SKM-1 (cell line): ENCODE data around the gene ATF7.
"Not testable (repeated sequence)": the region's sequence is repeated elsewhere in the genome, so short reads cannot be mapped to it uniquely, and the experiment has no call there.

ENCODE experiments used
- DNase-seq: peaks from one replicate; lab custom pipeline; 2025; ENCODE audit not compliant: unreplicated experiment; lab: John Stamatoyannopoulos, UW

The ATF7 gene

DNA sequence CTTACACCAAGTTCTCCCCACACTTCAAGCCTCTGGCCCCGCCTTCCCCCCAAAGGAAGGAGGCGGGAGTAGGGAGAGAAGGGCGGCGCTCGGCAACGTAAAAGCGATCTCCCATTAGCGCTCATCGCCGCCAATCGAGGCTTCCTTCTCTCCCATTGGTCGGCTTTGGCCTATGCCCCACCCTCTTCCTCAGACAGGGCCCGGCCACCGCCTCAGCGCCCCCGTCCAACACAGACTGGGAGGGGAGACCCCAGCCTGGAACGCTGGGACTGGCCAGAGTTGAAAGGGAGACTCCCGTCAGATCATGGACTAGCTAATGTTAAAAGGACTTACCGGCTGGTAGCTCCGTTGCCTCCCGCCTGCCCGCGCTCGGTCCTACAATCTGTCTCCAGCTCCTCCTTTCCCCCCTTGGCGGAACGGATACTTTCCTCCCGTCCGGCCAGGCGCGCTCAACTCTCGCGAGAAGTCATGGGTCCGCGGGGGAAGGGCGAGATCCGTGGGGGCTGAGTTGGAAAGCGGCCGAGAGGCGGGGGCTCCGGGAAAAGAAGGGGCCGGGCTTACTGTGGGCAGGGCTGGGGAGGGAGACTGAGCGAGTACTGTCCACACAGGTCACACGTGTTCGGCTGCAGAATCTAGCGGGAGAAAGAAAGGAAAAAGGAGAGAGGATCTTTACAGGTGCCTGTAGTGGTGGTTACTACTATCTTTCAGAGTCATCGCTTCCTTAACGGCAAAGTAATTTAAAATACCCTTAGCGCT, at the start of gene ATF7:
Gene ATF7, minus strand, starts transcription at position 437 of the 756 bp plus-strand sequence. CDS start 25,382 bp downstream, outside the sequence.
- peak; percentile 68 for DNase-seq

DNA sequence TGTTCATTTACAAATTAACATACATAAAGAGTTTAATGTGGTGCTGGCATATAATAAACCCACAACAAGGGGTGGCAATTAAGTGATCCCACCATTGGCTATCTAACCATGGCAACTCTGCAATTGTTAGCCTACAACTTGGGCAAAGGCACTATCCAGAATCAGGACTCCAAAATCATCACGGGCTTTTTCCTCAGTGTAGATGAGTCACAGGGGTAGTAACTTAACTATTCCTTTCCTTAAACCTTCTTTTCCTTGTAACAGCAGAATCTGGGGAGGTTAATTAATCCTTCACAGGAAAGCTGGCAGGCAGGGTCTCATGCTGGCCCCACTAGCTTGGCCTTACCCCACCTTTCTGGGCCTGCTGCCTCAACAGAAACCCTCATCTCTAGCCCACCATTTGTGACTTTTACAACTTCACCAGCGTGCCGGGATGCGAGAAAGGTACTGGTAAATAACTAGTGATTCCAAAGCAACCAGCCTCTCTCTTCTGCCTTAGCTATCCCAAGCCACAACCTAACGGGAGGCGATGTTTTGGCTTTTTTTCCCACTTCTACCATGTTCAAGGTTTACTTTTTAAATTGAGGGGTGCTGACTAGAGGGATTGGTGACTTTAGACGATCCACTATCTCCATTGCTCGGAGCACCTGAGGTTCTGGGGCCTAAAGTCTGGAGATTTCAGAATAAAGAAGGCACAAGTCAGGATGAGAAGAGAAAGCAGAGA, 49.0 kb upstream of the ATF7 start:
- DNase-seq = no peak

DNA sequence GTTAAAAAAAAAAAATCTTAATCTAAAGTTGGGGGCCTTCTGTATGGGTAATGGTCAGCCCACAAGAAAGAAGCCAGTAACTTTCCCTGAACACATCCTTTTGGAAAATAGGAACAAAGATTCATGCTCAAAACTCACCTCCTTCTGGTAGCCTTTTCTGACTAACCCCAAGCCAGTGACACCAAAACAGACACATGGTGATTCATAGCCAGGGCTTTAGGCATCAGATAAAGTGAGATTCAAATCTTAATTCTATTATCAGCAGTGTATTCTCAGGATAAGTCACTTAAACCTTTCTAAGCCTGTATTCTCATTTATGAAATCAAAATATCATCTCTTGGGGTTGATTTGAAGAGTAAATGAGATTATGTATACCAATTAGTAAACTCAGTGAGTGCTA, 44.8 kb upstream of the ATF7 start:
- DNase-seq = no peak

DNA sequence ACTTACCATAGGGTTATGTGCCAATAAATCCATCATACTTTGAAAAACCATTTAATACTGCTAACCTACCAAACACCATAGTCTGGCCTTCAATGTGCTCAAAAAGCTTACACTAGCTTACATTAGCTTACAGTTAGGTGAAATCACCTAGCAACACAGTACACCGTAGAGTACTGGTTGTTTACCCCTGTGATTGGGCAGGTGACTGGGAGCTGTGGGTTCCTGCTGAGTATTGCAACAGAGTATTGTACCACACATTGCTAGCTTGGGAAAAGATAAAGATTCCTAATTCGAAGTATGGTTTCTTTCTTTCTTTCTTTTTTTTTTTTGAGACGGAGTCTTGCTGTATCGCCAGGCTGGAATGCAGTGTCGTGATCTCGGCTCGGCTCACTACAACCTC, 44.1 kb upstream of the ATF7 start:
- no peak for DNase-seq

DNA sequence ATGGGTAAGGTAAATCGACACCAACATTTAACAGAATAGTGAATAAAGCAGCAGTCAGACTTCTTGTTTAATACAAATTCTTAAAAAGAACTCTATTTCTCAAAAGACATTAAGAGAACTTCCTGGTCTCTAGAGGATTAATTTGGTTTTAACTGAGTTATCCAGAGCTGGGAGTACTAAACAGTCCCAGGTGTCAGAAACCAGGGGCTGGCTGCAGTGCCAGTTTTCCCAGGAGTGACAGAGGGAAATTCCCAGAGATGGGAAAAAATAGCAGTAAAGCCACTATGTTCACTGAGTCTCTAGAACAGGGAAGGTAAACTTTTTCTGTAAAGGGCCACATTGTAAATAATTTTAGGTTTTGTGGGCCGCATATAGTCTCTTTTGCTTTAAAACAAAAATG, 40.9 kb upstream of the ATF7 start:
- DNase-seq = no peak

DNA sequence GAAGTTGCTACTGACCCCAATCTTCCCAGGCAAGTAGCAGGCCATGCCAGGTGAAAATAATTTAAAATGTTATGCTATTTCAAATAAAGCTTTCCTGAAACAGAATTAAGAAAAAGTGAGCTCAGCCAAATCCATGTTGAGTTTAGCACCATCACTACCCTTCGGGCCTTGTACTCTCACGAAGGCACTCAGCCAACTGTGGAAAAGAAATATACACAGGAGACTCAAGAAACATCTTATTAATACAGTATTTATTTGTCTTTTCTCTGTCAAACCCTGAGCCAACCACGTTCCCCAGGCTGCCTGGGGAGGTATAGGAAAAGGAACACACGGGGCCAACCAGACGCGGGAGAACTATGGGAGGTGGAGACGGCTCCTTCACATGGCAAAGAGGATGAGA, 38.8 kb upstream of the ATF7 start:
- no peak for DNase-seq

DNA sequence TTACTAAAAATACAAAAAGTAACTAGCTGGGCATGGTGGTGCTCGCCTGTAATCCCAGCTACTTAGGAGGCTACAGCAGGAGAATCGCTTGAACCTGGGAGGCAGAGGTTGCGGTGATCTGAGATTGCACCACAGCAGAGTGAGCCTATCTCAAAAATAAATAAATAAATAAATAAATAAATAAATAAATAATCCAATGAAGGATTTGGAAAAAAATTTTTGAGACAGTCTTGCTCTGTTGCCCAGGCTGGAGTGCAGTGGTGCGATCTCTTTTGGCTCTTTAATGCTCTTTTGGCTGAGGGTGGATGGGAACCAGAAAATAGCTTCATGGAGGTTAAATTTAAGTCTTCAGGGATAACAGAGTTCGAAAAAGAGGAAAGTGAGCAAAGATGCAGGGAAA, 38.0 kb upstream of the ATF7 start:
- DNase-seq = no peak

DNA sequence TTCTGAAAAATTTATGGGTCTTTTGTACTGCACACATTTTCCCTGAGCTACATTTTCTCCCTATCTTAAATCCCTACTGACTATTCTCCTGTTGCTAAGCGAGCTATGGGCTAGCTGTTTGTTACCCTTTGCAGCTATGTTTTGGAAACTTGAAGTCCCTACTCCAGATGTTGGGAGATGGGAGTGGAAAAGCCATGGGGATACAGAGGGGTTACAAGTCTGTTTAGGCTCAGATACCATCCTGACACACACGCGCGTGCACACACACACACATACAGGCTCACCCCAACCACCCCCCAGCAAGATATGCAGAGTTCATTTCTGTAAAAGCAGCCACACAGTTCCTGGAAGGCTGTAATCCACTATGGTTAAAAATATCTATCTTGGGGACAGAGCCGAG, 33.9 kb upstream of the ATF7 start:
- DNase-seq = no peak

DNA sequence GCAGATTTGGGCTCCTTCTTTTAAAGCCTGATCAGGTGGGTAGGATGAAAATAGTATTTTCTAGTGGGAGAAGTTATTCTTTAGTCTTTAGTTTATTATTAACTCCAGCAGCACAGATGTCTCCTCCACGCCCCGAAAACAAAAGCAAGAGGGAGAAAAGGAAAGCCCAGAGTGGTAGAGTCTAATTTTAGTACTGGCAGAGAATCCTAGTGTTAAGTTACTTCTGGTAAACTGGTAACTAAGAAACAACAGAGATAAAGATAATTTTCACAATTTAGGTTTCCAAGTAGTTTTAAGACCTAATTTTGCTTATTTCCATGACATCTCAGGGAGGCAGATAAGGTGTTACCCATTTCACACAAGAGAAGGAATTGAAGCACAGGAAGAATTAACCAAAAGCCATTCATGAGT, 33.4 kb upstream of the ATF7 start:
- DNase-seq = no peak

DNA sequence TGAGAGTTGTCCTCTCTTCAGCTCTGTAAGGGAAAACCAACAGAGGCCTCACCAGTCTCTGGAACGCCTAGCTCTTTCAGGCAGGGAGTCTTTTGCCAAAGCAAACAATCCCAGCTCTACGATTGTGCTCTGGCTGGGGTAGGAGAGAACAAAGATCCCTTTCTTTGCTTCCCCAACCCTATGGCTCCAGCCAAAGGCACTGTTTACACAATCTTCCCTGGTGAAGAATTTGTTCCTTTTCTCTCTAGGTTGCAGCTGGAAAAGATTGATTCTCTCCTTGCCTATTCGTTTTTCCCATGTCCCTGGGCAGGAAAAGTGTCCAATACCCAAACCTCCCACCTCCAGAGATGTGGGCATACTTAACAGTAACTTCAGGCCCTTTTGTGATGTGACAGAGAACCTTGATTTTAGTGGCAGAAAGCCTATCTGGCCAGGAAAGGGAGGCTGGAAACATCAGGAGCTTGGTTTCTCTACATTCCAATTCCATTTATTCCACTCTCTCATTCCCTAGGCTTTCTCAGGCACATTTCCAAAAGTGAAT, 32.9 kb upstream of the ATF7 start:
- DNase-seq = no peak

DNA sequence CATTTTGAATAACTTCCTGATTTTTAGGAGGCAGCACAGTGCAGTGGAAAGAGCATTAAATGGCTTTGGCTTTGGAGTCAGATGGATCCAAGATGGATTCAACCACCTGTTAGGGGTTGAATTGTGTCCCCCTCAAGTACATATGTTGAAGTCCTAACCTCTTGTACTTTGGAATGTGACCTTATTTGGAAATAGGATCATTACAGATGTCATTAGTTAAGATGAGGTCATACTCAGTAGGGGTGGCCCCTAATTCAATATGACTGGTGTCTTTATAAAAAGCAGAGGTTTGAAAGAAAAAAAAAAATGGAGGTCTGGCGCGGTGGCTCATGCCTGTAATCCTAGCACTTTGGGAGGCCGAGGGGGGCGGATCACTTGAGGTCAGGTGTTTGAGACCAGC, 30.9 kb upstream of the ATF7 start:
- DNase-seq = no peak

DNA sequence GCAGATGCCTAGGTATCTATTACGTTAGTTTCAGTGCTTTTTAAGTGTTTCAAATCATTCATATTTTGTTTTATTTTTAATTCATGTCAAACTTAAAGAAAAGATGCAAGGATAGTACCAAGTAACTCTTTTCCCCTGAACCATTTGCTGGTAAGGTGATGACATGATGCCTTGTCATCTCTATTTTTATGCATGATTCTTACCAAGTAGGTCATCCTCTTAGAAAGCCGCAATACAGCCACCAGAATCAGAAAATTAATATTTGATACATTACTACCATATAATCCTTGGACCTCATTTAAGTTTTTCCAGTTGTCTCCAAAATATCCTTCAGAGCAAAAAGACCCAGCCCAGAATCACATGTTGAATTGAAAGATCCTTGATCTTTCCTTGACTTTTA, 27.4 kb upstream of the ATF7 start:
- no peak for DNase-seq

DNA sequence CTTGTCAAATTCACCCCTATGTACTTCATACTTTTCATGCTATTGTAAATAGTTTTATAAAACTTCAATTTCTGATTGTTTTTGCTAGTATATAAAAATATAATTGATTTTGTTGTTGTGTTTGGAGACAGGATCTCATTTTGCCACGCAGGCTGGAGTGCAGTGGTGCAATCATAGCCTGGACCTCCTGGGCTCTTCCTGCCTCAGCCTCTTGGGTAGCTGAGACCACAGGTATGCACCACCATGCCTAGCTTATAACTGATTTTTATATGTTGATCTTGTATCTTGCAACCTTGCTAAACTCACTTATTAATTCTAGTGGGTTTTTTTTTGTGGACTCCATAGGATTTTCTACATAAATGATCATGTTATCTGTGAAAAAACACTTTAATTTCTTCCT, 26.2 kb upstream of the ATF7 start:
- no peak for DNase-seq

DNA sequence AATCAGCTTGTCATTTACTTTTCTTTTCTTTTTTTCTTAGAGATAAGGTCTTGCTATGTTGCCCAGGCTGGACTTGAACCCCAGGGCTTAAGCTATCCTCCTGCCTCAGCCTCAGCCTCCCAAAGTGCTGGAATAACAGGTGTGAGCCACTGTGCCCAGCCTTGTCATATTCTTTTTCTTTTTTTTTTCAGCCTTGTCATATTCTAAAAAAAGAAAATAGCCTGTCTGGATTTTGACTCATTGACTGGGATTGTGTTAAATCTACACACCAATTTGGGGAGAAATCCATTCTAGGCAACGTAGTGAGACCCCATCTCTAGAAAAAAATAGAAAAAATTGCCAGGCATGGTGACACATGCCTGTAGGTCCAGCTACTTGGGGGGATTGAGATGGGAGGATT, 25.6 kb upstream of the ATF7 start:
- DNase-seq = no peak

DNA sequence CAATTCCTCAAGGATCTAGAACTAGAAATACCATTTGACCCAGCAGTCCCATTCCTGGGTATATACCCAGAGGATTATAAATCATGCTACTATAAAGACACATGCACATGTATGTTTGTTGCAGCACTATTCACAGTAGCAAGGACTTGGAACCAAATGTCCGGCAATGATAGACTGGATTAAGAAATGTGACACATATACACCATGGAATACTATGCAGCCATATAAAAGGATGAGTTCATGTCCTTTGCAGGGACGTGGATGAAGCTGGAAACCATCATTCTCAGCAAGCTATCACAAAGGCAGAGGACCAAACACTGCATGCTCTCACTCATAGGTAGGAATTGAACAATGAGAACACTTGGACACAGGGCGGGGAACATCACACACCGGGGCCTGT, 20.1 kb upstream of the ATF7 start:
- not testable (repeated sequence) for DNase-seq

DNA sequence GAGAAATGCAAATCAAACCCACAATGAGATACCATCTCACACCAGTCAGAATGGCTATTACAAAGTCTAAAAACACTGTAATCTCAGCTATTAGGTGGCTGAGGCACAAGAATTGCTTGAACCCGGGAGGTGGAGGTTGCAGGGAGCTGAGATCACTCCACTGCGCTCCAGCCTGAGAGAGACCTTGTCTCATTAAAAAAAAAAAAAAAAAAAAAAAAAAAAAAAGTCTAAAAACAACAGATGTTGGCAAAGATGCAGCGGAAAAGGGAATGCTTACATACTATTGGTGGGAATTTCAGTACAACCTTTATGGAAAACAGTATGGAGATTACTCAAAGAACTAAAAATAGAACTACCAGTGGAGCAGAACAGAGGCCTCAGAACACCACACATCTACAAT, 19.0 kb upstream of the ATF7 start:
- no peak for DNase-seq

DNA sequence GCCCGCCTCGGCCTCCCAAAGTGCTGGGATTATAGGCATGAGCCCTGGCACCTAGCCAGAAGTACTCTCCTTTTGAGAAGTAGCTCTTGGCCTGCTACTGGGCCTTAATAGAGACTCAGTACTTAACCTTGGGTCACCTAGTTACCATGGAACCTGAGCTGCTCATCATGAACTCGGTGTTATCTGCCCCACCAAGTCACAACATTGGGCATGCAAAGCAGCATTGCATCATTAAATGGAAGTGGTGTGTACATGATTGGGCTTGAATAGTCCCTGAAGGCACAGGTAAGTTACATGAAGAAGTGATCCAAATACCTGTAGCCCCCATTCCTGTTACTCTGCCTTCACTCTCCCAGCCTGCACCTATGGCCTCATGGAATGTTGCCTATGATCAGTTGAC, 18.0 kb upstream of the ATF7 start:
- DNase-seq = no peak

DNA sequence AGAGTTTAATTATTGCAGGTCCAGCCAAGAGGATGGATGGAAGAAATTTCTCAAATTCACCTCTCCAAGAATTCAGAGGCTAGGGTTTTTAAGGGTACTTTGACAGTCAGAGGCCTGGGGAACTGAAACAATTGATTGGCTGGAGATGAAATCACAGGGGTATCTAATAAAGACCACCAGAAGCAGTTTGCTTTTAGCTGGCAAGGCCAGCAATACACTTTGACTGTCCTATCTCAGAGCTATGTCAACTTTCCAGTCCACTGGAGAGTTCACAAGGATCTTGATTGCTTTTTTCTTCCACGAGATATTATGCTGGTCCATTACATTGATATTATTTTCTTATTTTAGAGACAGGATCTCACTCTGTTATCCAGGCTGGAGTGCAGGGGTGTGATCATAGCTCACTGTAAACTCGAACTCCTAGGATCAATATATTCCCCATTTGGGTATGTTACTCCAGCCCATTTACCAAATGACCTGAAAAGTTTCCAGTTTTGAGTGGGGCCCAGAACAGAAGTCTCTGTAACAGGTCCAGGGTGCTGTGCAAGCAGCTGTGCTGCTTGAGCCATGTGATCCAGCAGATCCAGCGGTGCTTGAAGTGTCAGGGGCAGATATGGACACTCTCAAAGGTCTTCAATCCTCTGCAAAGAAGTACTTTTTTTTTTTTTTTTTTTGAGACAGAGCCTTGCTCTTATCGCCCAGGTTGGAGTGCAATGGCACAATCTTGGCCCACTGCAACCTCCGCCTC, 17.2 kb upstream of the ATF7 start:
- no peak for DNase-seq

DNA sequence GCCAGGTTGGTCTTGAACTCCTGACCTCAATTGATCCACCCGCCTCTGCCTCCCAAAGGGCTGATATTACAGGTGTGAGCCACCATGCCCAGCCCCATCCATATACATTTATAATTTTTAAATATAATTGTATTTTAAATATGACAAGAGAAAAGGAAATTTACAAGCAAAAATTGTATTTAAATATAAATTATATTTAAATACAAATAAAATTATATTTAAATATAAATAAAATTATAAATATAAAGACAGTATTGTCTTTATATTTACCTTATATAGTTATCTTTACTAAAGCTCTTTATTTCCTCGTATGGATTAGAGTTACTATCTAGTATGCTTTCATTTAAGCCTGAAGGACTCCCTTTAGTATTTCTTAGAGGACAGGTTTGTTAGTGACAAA, 11.9 kb upstream of the ATF7 start:
- DNase-seq = no peak

DNA sequence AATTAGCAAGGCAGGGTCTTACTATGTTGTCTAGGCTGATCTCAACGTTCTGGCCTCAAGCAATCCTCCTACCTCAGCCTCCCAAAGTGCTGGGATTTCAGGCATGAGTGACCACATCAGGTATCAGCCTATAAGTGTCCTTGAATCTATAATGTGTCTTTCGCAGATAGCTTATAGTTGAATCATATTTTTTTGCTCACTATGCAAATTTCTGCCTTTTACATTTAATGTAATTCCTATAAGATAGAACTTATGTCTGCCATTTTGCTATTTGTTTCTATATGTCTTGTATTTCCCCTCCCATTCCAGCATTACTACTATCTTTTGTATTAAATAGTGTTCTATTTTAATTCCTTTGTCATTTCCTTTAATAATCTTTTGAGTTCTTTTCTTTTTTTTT, 10.5 kb upstream of the ATF7 start:
- no peak for DNase-seq

DNA sequence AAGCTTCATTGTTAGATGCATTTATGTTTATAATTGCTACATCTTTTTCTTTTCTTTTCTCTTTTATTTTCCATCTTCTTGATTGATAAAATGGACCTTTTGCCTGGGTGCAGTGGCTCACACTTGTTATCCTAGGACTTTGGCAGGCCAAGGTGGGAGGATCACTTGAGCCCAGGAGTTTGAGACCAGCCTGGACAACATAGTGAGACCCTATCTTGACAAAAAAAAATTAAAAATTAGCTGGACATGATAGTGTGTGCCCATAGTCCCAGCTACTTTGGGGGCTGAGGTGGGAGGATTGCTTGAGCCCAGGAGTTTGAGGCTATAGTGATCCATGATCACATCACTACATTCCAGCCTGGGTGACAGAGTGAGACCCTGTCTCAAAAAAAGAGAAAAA, 9.5 kb upstream of the ATF7 start:
- DNase-seq = not testable (repeated sequence)

DNA sequence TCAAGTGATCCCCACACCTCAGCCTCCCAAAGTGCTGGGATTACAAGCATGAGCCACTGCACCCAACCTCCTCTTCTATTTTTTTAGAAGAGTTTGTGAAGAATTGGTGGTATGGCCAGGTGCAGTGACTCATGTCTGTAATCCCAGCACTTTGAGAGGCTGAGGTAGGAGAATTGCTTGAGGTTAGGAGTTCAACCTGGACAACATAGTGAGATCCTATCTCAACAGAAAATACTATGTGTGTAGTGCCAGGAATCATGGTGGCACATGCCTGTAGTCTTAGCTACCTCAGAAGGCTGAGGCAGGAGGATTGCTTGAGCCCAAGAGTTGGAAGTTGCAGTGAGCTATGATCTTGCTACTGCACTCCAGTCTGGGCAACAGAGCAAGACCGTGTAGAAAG, 5.5 kb upstream of the ATF7 start:
- DNase-seq = no peak
